Adrenal gland (tissue), 12 donors: Measurements from ENCODE around the gene FHOD3. TPM values are rescaled to one million over a fixed set of nuclear protein-coding genes. Genes with fewer than 3 reads are reported as not detected.

Experiments used
- DNase-seq, 7 donors: peaks; one replicate each; pipeline ENCODE4 v3.0.0-alpha.2; 2019 to 2020
- H3K27ac ChIP-seq, 5 donors: fragments of 200-600 bp; sonication (generic) in 4 of 5; 1 replicate in 3 of 5; 2 replicates in 2 of 5; pipeline versions ENCODE4 v1.5.1 to v1.8.0; 2016 to 2020; ENCODE audit warnings: mild to moderate bottlenecking in 1 of 5
- H3K27me3 ChIP-seq: fragments of 200-600 bp; 2 replicates; pipeline ENCODE4 v1.8.0; 2021
- H3K36me3 ChIP-seq, 2 donors: fragments of 200-600 bp; replicated peaks in 1 of 2; 1 replicate in 1 of 2; 2 replicates in 1 of 2; pipeline versions ENCODE4 v1.5.1 to v1.8.0; 2018 to 2022
- H3K4me1 ChIP-seq, 2 donors: fragments of 200-600 bp; replicated peaks in 1 of 2; 1 replicate in 1 of 2; 2 replicates in 1 of 2; pipeline versions ENCODE4 v1.5.1 to v1.8.0; 2018 to 2021
- H3K4me3 ChIP-seq, 4 donors: fragments of 200-600 bp; sonication (generic) in 3 of 4; one replicate each; pipeline ENCODE4 v1.5.1; 2016 to 2018
- H3K9me3 ChIP-seq, 3 donors: fragments of 200-600 bp; sonication (generic) in 1 of 3; replicated peaks in 1 of 3; 1 replicate in 2 of 3; 2 replicates in 1 of 3; pipeline versions ENCODE4 v1.5.1 to v1.8.0; 2016 to 2021
- CTCF ChIP-seq, 6 experiments: fragments of 450-650 bp in 4 of 6; fragments of 200-600 bp in 2 of 6; sonication (generic) in 1 of 6; IDR thresholded peaks; 1 replicate in 5 of 6; 2 replicates in 1 of 6; pipeline versions ENCODE4 v1.5.1 to v1.8.0; 2016 to 2021; ENCODE audit warnings: antibody characterized with exemption in 6 of 6, mild to moderate bottlenecking in 2 of 6, moderate library complexity in 1 of 6
- POLR2A ChIP-seq, 2 donors: fragments of 450-650 bp; IDR thresholded peaks; one replicate each; pipeline ENCODE4 v1.6.1; 2017; ENCODE audit warnings: antibody characterized with exemption in 2 of 2, mild to moderate bottlenecking in 2 of 2, moderate library complexity in 1 of 2
- WGBS, 4 donors: extraction: QIAGEN DNeasy Blood & Tissue Kit in 2 of 4; methylation state at CpG; one replicate each; pipeline versions ENCODE4 v1.1.5 to v1.1.7; 2013 to 2017; 5-methylcytosine and 5-hydroxymethylcytosine counted together
- intact Hi-C, 2 donors: fragments of 100-400 bp; cut with DNase I; formaldehyde crosslinking; loops; one replicate each; pipeline versions ENCODE4 v1.14.1 to v1.15.0; 2022 to 2023
- polyA plus RNA-seq, 3 donors: library from polyadenylated mRNA; stranded (reverse); fragments of 200-250 nt in 2 of 3; fragments of 350-450 nt in 1 of 3; fragmentation: Illumina TruSeq in 1 of 3; extraction: RNeasy Lipid Tissue Mini Kit (QIAGEN cat#74804) in 1 of 3; gene quantifications; one replicate each; pipeline ENCODE4 v1.2.3, GENCODE V29; 2013 to 2014
- total RNA-seq, 9 donors: library from RNA; depleted of rRNA in 4 of 9; stranded (reverse); fragments of >200 nt in 4 of 9; fragments of 120-200 nt in 1 of 9; fragmentation: NEBNext Ultra II Directional in 1 of 9; extraction: Animal tissue kit (Norgen Biotek cat#: 25700) in 1 of 9; gene quantifications; one replicate each; pipeline versions ENCODE4 v1.1.0 to v1.2.4, GENCODE V29; 2013 to 2023
- donor health status: healthy with polysubstance abuse.
- donor health status: Bipolar disorder and iron deficiency.
- donor health status: DM: yes; HTN: yes; CAD: no.
- donor health status: DM: no; HTN: no; CAD: no.
- donor health status: DM: no; HTN: no; CAD: no.
- donor health status: DM: yes; HTN: yes; CAD: no.

The FHOD3 gene
- total and polyA plus RNA-seq, 12 donors = 17.5 to 87.9 (median 48.5) TPM

GRCh38 chr18:36625386-36625785 is 327.9 kb downstream of the FHOD3 start:
- no peak for TF ChIP-seq CTCF (IDR thresholded peaks at IDR 0.05)
- TF ChIP-seq POLR2A (IDR thresholded peaks at IDR 0.05) = no peak
- WGBS, 4 donors = 93 to 96% (median 96%) methylated on average over 9 to 19 of the region's 19 CpGs
- no peaks in the 10 kb centered on the region for H3K9me3 ChIP-seq
- DNase-seq = no peak
- H3K27ac ChIP-seq = no peak overlapping the region
- no peaks in the 10 kb centered on the region for H3K36me3 ChIP-seq
- no peaks in the 10 kb centered on the region for H3K27me3 ChIP-seq
- H3K4me3 ChIP-seq = no peak overlapping the region
- intact Hi-C loops = no loop called here
- no peaks in the 10 kb centered on the region for H3K4me1 ChIP-seq

- H3K27ac ChIP-seq = no peak overlapping the region
- intact Hi-C loops = no loop called here
- 93 to 97% (median 96%) methylated on average over 6 of the region's 6 CpGs for WGBS, 4 donors
- no peak for DNase-seq
- H3K36me3 ChIP-seq = no peaks in the 10 kb centered on the region
- no peaks in the 10 kb centered on the region for H3K27me3 ChIP-seq
- no peaks in the 10 kb centered on the region for H3K4me1 ChIP-seq
- H3K4me3 ChIP-seq = no peak overlapping the region
- TF ChIP-seq POLR2A (IDR thresholded peaks at IDR 0.05) (no peak), CTCF (IDR thresholded peaks at IDR 0.05) (no peak)
- H3K9me3 ChIP-seq = no peaks in the 10 kb centered on the region
Measured at GRCh38 chr18:36627637-36628036, 330.1 kb downstream of the FHOD3 start.

GRCh38 chr18:36628435-36629137 is 331.1 kb downstream of the FHOD3 start:
- intact Hi-C loops = no loop called here
- Histone ChIP-seq H3K9me3 (no peaks in the 10 kb centered on the region), H3K36me3 (no peaks in the 10 kb centered on the region), H3K4me1 (no peaks in the 10 kb centered on the region), H3K27ac (peak overlapping the region in 2 of 5 donors; percentile 10 to 34), H3K27me3 (no peaks in the 10 kb centered on the region), H3K4me3 (no peak overlapping the region)
- DNase-seq = no peak
- 34 to 39% (median 38%) methylated on average over 2 of the region's 2 CpGs for WGBS, 4 donors
- TF ChIP-seq POLR2A (IDR thresholded peaks at IDR 0.05) (no peak), CTCF (IDR thresholded peaks at IDR 0.05) (no peak)

GRCh38 chr18:36629138-36629530 is 331.6 kb downstream of the FHOD3 start:
- 73 to 88% (median 84%) methylated on average over 4 of the region's 4 CpGs for WGBS, 4 donors
- H3K27me3 ChIP-seq = no peaks in the 10 kb centered on the region
- H3K4me3 ChIP-seq = no peak overlapping the region
- no peak for TF ChIP-seq CTCF (IDR thresholded peaks at IDR 0.05)
- TF ChIP-seq POLR2A (IDR thresholded peaks at IDR 0.05) = no peak
- H3K9me3 ChIP-seq = no peaks in the 10 kb centered on the region
- H3K36me3 ChIP-seq = no peaks in the 10 kb centered on the region
- no peaks in the 10 kb centered on the region for H3K4me1 ChIP-seq
- no peak for DNase-seq
- peak overlapping the region in 2 of 5 donors; percentile 10 to 34 for H3K27ac ChIP-seq
- intact Hi-C loops = no loop called here
